Thoracic aorta (tissue), 2 donors: ENCODE data around the gene TKT. TPM values are rescaled to one million over a fixed set of nuclear protein-coding genes. Genes with fewer than 3 reads are reported as not detected.

Experiments
- ATAC-seq: fragments of 150-250 bp; one replicate; pipeline ENCODE4 v1.8.0; 2017; ENCODE audit warnings: low read depth; ENCODE audit not compliant: insufficient number of reproducible peaks, low FRiP score
- DNase-seq: peaks from one replicate; pipeline ENCODE4 v3.0.0-alpha.2; 2020; ENCODE audit warnings: low spot score
- H3K27ac ChIP-seq, 2 donors: fragments of 200-600 bp; sonication (generic); 1 replicate in 1 of 2; 2 replicates in 1 of 2; pipeline ENCODE4 v1.5.1; 2016; ENCODE audit warnings: mild to moderate bottlenecking in 2 of 2, moderate library complexity in 2 of 2
- H3K27me3 ChIP-seq: fragments of 200-600 bp; sonication (generic); replicated peaks from 2 replicates; pipeline ENCODE4 v1.6.0; 2016; ENCODE audit warnings: mild to moderate bottlenecking; ENCODE audit not compliant: insufficient read depth
- H3K36me3 ChIP-seq: fragments of 200-600 bp; sonication (generic); one replicate; pipeline ENCODE4 v1.5.1; 2016
- H3K4me1 ChIP-seq, 2 donors: fragments of 200-600 bp; sonication (generic); 1 replicate in 1 of 2; 2 replicates in 1 of 2; pipeline versions ENCODE4 v1.5.1 to v1.6.0; 2016; ENCODE audit warnings: low read depth in 2 of 2, mild to moderate bottlenecking in 1 of 2; ENCODE audit not compliant: control insufficient read depth in 1 of 2
- H3K4me3 ChIP-seq: fragments of 200-600 bp; sonication (generic); 2 replicates; pipeline ENCODE4 v1.5.1; 2016; ENCODE audit warnings: mild to moderate bottlenecking
- H3K9me3 ChIP-seq: fragments of 200-600 bp; sonication (generic); 2 replicates; pipeline ENCODE4 v1.5.1; 2016
- total RNA-seq, 2 donors: library from RNA; depleted of rRNA; stranded (reverse); fragments of >200 nt; gene quantifications; one replicate each; pipeline versions ENCODE4 v1.1.0 to v1.2.3, GENCODE V29; 2016
- TF ChIP-seq, protein P1 (sequence below): fragments of 200-600 bp; sonication (generic); IDR thresholded peaks from one replicate; pipeline ENCODE4 v1.5.1; 2019; ENCODE audit warnings: antibody characterized with exemption

Gene TKT
- total RNA-seq, 2 donors from 2014 or later, result 138 to 240 TPM

DNA sequence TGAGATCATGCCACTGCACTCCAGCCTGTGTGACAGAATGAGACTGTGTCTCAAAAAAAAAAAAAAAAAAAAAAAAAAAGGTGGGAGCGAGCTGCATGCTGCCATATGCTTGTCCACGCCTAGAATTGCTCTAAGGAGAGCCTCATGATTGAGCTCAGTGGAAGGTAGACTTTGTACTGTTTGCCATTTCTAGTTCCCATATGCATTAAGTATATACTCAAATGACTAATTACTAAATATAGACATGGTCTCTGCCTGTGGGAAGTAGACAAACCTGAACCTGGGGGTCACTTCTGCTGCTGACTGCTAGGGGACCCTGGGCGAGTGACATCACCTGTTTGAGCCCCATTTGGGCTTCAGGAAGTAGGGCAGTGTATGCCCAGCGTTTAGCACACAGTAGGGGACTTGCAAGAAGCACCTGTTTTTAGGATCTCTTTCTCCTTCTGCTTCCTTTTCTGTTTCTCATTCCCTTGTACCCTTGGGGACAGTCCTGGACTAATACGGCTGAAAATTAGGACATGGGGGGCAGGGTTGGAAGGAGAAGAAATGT lies 67.6 kb downstream of the TKT start:
- H3K36me3 ChIP-seq, result peaks cover 54% of the 10 kb centered on the region
- H3K27me3 ChIP-seq, result no peaks in the 10 kb centered on the region
- no peak overlapping the region for H3K4me3 ChIP-seq
- TF ChIP-seq, protein P1, sequence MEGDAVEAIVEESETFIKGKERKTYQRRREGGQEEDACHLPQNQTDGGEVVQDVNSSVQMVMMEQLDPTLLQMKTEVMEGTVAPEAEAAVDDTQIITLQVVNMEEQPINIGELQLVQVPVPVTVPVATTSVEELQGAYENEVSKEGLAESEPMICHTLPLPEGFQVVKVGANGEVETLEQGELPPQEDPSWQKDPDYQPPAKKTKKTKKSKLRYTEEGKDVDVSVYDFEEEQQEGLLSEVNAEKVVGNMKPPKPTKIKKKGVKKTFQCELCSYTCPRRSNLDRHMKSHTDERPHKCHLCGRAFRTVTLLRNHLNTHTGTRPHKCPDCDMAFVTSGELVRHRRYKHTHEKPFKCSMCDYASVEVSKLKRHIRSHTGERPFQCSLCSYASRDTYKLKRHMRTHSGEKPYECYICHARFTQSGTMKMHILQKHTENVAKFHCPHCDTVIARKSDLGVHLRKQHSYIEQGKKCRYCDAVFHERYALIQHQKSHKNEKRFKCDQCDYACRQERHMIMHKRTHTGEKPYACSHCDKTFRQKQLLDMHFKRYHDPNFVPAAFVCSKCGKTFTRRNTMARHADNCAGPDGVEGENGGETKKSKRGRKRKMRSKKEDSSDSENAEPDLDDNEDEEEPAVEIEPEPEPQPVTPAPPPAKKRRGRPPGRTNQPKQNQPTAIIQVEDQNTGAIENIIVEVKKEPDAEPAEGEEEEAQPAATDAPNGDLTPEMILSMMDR, result no peak
- H3K9me3 ChIP-seq, result no peaks in the 10 kb centered on the region
- peaks cover 3 to 5% of the 10 kb centered on the region in 2 donors for H3K4me1 ChIP-seq
- no peak overlapping the region for H3K27ac ChIP-seq
- ATAC-seq, result no peak
- no peak for DNase-seq

- H3K27ac ChIP-seq, result no peak overlapping the region
- peaks cover 58% of the 10 kb centered on the region for H3K36me3 ChIP-seq
- TF ChIP-seq, protein P1, result no peak
- H3K4me3 ChIP-seq, result no peak overlapping the region
- ATAC-seq (no peak), DNase-seq (no peak)
- no peaks in the 10 kb centered on the region for H3K9me3 ChIP-seq
- H3K27me3 ChIP-seq, result no peaks in the 10 kb centered on the region
- no peaks in the 10 kb centered on the region for H3K4me1 ChIP-seq
Observed at GRCh38 chr3:53187430-53187829, 68.4 kb downstream of the TKT start.

DNA sequence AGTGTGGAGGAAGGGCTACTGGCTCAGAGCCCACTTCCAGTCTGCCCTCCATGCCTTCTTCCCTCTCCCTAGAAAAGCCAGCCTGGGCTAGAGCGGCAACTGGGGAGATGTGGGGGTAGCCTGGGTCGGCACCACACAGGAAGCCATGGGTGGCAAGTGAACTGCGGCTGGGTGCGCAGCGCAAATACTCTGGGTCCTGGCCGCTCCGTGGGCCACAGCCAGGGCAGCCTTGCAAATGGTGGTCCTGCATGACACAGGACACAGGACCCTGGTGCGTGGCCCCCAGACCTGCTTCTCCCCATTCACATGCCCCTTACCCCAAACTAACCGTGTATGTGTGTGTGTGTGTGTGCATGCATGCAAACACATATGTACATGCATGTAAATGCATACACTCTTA lies 69.1 kb downstream of the TKT start:
- H3K27me3 ChIP-seq, result no peaks in the 10 kb centered on the region
- no peak for ATAC-seq
- no peaks in the 10 kb centered on the region for H3K4me1 ChIP-seq
- TF ChIP-seq, protein P1, result no peak
- no peak overlapping the region for H3K27ac ChIP-seq
- no peak overlapping the region for H3K4me3 ChIP-seq
- no peaks in the 10 kb centered on the region for H3K9me3 ChIP-seq
- DNase-seq, result no peak
- peaks cover 56% of the 10 kb centered on the region for H3K36me3 ChIP-seq

DNA sequence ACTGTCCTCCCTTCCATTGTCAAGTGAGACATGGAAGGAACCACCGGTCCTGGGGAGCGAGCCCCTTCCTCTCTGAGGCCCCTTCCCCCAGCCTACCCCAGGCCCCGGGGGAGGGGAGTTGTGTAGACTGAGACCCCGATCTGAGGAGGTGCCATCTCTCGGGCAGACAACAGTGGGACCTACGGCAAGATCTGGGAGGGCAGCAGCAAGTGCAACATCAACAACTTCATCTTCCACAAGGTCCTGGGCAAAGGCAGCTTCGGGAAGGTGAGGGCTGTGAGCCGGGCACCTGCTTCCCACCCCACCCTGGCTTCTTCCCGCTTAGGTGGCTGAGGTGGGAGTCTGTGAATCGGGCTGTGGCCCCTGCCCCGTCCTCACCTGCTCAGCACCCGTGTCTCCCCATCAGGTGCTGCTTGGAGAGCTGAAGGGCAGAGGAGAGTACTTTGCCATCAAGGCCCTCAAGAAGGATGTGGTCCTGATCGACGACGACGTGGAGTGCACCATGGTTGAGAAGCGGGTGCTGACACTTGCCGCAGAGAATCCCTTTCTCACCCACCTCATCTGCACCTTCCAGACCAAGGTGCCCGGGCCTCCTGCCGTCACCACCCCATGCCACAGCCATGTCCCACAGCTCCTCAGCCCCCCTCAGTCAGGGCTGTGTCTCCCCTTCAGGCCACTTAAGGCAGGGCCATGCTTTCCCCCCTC lies 69.9 kb downstream of the TKT start:
- no peak for ATAC-seq
- TF ChIP-seq, protein P1, result no peak
- H3K36me3 ChIP-seq, result peaks cover 63% of the 10 kb centered on the region
- H3K4me3 ChIP-seq, result no peak overlapping the region
- no peaks in the 10 kb centered on the region for H3K27me3 ChIP-seq
- H3K4me1 ChIP-seq, result no peaks in the 10 kb centered on the region
- no peak overlapping the region for H3K27ac ChIP-seq
- no peaks in the 10 kb centered on the region for H3K9me3 ChIP-seq
- DNase-seq, result no peak

GRCh38 chr3:53184701-53185100 lies 71.1 kb downstream of the TKT start:
- Histone ChIP-seq H3K9me3 (no peaks in the 10 kb centered on the region), H3K27me3 (no peaks in the 10 kb centered on the region), H3K36me3 (peaks cover 63% of the 10 kb centered on the region), H3K27ac (no peak overlapping the region), H3K4me1 (no peaks in the 10 kb centered on the region), H3K4me3 (no peak overlapping the region)
- DNase-seq (no peak), ATAC-seq (no peak)
- TF ChIP-seq, protein P1, result no peak
